Measurements from ENCODE around the gene FOXO3.

GRCh38 chr6:108576709-108577108 is 16.0 kb downstream of the FOXO3 start:
- TF ChIP-seq CTCF (IDR thresholded peaks at IDR 0.05) (no peak), POLR2A (IDR thresholded peaks at IDR 0.05) (no peak)

Data from heart left ventricle (tissue), 13 donors.